Ovary (tissue), 9 donors: ENCODE results near the gene CYP46A1. TPM values are rescaled to one million over a fixed set of nuclear protein-coding genes. Genes with fewer than 3 reads are reported as not detected.

ENCODE experiments used
- DNase-seq, 5 donors: peaks; one replicate each; pipeline ENCODE4 v3.0.0-alpha.2; 2019 to 2020
- H3K27ac ChIP-seq, 2 donors: fragments of 200-600 bp; one replicate each; pipeline versions ENCODE4 v1.5.1 to v1.8.0; 2019 to 2022
- H3K27me3 ChIP-seq: fragments of 200-600 bp; one replicate; pipeline ENCODE4 v1.8.0; 2022
- H3K36me3 ChIP-seq: fragments of 200-600 bp; sonication (generic); one replicate; pipeline ENCODE4 v1.5.1; 2019
- H3K4me1 ChIP-seq: one replicate; pipeline ENCODE4 v1.8.1; 2013; ENCODE audit warnings: mild to moderate bottlenecking, moderate library complexity; ENCODE audit not compliant: insufficient read depth
- H3K4me3 ChIP-seq: fragments of 200-600 bp; sonication (generic); one replicate; pipeline ENCODE4 v1.5.1; 2017
- H3K9me3 ChIP-seq, 2 donors: fragments of 200-600 bp in 1 of 2; sonication (generic) in 1 of 2; one replicate each; pipeline versions ENCODE4 v1.5.1 to v1.8.1; 2013 to 2019; ENCODE audit warnings: mild to moderate bottlenecking in 1 of 2, moderate library complexity in 1 of 2
- CTCF ChIP-seq, 3 donors: fragments of 450-650 bp in 2 of 3; fragments of 200-600 bp in 1 of 3; IDR thresholded peaks; one replicate each; pipeline versions ENCODE4 v1.5.1 to v1.8.0; 2016 to 2022; ENCODE audit warnings: antibody characterized with exemption in 3 of 3, mild to moderate bottlenecking in 1 of 3
- EP300 ChIP-seq: sonication (generic); formaldehyde crosslinking; IDR thresholded peaks from one replicate; pipeline ENCODE4 v1.6.1; 2017; ENCODE audit warnings: antibody characterized with exemption
- POLR2A ChIP-seq: fragments of 450-650 bp; IDR thresholded peaks from one replicate; pipeline ENCODE4 v1.6.1; 2017; ENCODE audit warnings: antibody characterized with exemption, mild to moderate bottlenecking, moderate library complexity
- WGBS, 3 donors: extraction: QIAGEN DNeasy Blood & Tissue Kit in 1 of 3; methylation state at CpG; one replicate each; pipeline versions ENCODE4 v1.1.5 to v1.1.7; 2013 to 2017; 5-methylcytosine and 5-hydroxymethylcytosine counted together
- intact Hi-C, 4 donors: fragments of 100-400 bp; cut with DNase I; formaldehyde crosslinking; loops; one replicate each; pipeline versions ENCODE4 v1.11.0 to v1.15.1; 2022 to 2023
- polyA plus RNA-seq, 2 donors: library from polyadenylated mRNA; stranded (reverse); fragments of 200-250 nt in 1 of 2; fragments of 350-450 nt in 1 of 2; fragmentation: Illumina TruSeq in 1 of 2; extraction: RNeasy Lipid Tissue Mini Kit (QIAGEN cat#74804) in 1 of 2; gene quantifications; one replicate each; pipeline ENCODE4 v1.2.3, GENCODE V29; 2013 to 2014
- total RNA-seq, 7 donors: library from RNA; depleted of rRNA in 2 of 7; stranded (reverse); fragments of >200 nt in 2 of 7; fragmentation: NEBNext Ultra II Directional in 3 of 7; extraction: Animal tissue kit (Norgen Biotek cat#: 25700) in 3 of 7; gene quantifications; one replicate each; pipeline versions ENCODE4 v1.1.0 to v1.2.4, GENCODE V29; 2016 to 2023
- donor health status: DM: no; HTN: no; CAD: no; lungs with moderate emphysema.
- donor health status: DM: no; HTN: no; CAD: no.
- donor health status: Bipolar disorder and iron deficiency.
- donor health status: DM: yes; HTN: yes; CAD: no.
- donor health status: DM: no; HTN: no; CAD: no.
- donor health status: DM: yes; HTN: yes; CAD: no.

Gene CYP46A1
- total and polyA plus RNA-seq, 9 donors = 0.48 to 4.9 (median 1.7) TPM

GRCh38 chr14:99721792-99722516 lies 37.9 kb downstream of the CYP46A1 start:
- no peak overlapping the region for H3K27ac ChIP-seq
- H3K9me3 ChIP-seq = no peaks in the 10 kb centered on the region
- H3K4me1 ChIP-seq = no peaks in the 10 kb centered on the region
- no peak for TF ChIP-seq CTCF (IDR thresholded peaks at IDR 0.05)
- no peak for TF ChIP-seq POLR2A
- no peak for TF ChIP-seq EP300
- intact Hi-C loops = no loop called here
- WGBS, 3 donors = 80 to 87% (median 84%) methylated on average over 12 of the region's 12 CpGs
- H3K27me3 ChIP-seq = no peaks in the 10 kb centered on the region
- no peak overlapping the region for H3K4me3 ChIP-seq
- peak in 2 of 5 donors; percentile 4 to 8 for DNase-seq
- no peaks in the 10 kb centered on the region for H3K36me3 ChIP-seq

GRCh38 chr14:99722741-99723140 lies 38.6 kb downstream of the CYP46A1 start:
- Histone ChIP-seq H3K27me3 (no peaks in the 10 kb centered on the region), H3K27ac (no peak overlapping the region), H3K4me3 (no peak overlapping the region), H3K36me3 (no peaks in the 10 kb centered on the region), H3K4me1 (no peaks in the 10 kb centered on the region), H3K9me3 (no peaks in the 10 kb centered on the region)
- peak in 1 of 5 donors; percentile 1 for DNase-seq
- no peak for TF ChIP-seq EP300
- TF ChIP-seq CTCF (IDR thresholded peaks at IDR 0.05) = no peak
- TF ChIP-seq POLR2A = no peak
- 89 to 91% (median 90%) methylated on average over 9 of the region's 9 CpGs for WGBS, 3 donors
- intact Hi-C loops = no loop called here

GRCh38 chr14:99724196-99724891 lies 40.2 kb downstream of the CYP46A1 start:
- DNase-seq = peak in 2 of 5 donors; percentile 9 to 29
- no peaks in the 10 kb centered on the region for H3K4me1 ChIP-seq
- intact Hi-C loops = no loop called here

More at GRCh38 chr14:99724196-99724891, 40.2 kb downstream of the CYP46A1 start:
- no peak overlapping the region for H3K27ac ChIP-seq
- no peak overlapping the region for H3K4me3 ChIP-seq
- 47 to 57% (median 48%) methylated on average over 5 of the region's 5 CpGs for WGBS, 3 donors
- H3K9me3 ChIP-seq = no peaks in the 10 kb centered on the region
- H3K36me3 ChIP-seq = no peaks in the 10 kb centered on the region
- H3K27me3 ChIP-seq = no peaks in the 10 kb centered on the region
- TF ChIP-seq EP300 = no peak
- no peak for TF ChIP-seq POLR2A
- no peak for TF ChIP-seq CTCF (IDR thresholded peaks at IDR 0.05)
